AG04450 (cell line): ENCODE data around the gene SAT1. TPM values are rescaled to one million over a fixed set of nuclear protein-coding genes. Genes with fewer than 3 reads are reported as not detected.

ENCODE experiments used
- CTCF ChIA-PET: fragments of 300-600, 350-600 bp; formaldehyde crosslinking; extraction: SDS; loops from one replicate; lab custom pipeline; 2022; ENCODE audit warnings: antibody characterized with exemption, inconsistent platforms; lab: Charles Lee
- POLR2A ChIA-PET: fragments of 350-600 bp; formaldehyde crosslinking; extraction: SDS; loops from one replicate; lab custom pipeline; 2021; ENCODE audit warnings: antibody characterized with exemption, inconsistent platforms; lab: Yijun Ruan, JAX
- DNase-seq: peaks from one replicate; pipeline ENCODE4 v3.0.0-alpha.2; 2011; ENCODE audit warnings: low read depth, low spot score
- H3K27ac ChIP-seq: one replicate; pipeline ENCODE4 v1.5.1; 2012; ENCODE audit warnings: low read depth, low read length, control low read depth
- H3K27me3 ChIP-seq: one replicate; pipeline ENCODE4 v1.6.0; 2012; ENCODE audit warnings: low read length; ENCODE audit not compliant: control insufficient read depth, insufficient read depth
- H3K4me3 ChIP-seq: 2 replicates; pipeline ENCODE4 v1.5.1; 2011; ENCODE audit warnings: mild to moderate bottlenecking, low read depth, low read length, control low read depth
- H3K9me3 ChIP-seq: 2 replicates; pipeline ENCODE4 v1.5.1; 2012; ENCODE audit warnings: low read length; ENCODE audit not compliant: control insufficient read depth, insufficient read depth
- CTCF ChIP-seq: IDR thresholded peaks from 2 replicates; pipeline ENCODE4 v1.5.1; 2011; ENCODE audit warnings: low read depth, low read length, control low read depth, inconsistent platforms
- polyA plus RNA-seq: library from polyadenylated mRNA; depleted of rRNA; stranded (reverse); fragments of >200 nt; gene quantifications from 2 replicates; pipeline ENCODE4 v1.2.3, GENCODE V29; 2011

The SAT1 gene
- polyA plus RNA-seq, 1 experiment: 202 TPM

GRCh38 chrX:23816179-23816578 is 33.2 kb downstream of the SAT1 start:
- POLR2A ChIA-PET: no interaction called here
- H3K4me3 ChIP-seq: no peak overlapping the region
- CTCF ChIA-PET: no interaction called here

GRCh38 chrX:23817979-23818336 is 35.0 kb downstream of the SAT1 start:
- Histone ChIP-seq H3K27me3 (no peaks in the 10 kb centered on the region), H3K9me3 (no peaks in the 10 kb centered on the region), H3K27ac (no peak overlapping the region), H3K4me3 (no peak overlapping the region)
- no peak for DNase-seq
- POLR2A ChIA-PET: no interaction called here
- no peak for TF ChIP-seq CTCF
- CTCF ChIA-PET: no interaction called here

More at GRCh38 chrX:23816179-23816578, 33.2 kb downstream of the SAT1 start:
- no peaks in the 10 kb centered on the region for H3K27me3 ChIP-seq
- no peak overlapping the region for H3K27ac ChIP-seq
- DNase-seq: no peak
- no peak for TF ChIP-seq CTCF
- H3K9me3 ChIP-seq: no peaks in the 10 kb centered on the region

DNA sequence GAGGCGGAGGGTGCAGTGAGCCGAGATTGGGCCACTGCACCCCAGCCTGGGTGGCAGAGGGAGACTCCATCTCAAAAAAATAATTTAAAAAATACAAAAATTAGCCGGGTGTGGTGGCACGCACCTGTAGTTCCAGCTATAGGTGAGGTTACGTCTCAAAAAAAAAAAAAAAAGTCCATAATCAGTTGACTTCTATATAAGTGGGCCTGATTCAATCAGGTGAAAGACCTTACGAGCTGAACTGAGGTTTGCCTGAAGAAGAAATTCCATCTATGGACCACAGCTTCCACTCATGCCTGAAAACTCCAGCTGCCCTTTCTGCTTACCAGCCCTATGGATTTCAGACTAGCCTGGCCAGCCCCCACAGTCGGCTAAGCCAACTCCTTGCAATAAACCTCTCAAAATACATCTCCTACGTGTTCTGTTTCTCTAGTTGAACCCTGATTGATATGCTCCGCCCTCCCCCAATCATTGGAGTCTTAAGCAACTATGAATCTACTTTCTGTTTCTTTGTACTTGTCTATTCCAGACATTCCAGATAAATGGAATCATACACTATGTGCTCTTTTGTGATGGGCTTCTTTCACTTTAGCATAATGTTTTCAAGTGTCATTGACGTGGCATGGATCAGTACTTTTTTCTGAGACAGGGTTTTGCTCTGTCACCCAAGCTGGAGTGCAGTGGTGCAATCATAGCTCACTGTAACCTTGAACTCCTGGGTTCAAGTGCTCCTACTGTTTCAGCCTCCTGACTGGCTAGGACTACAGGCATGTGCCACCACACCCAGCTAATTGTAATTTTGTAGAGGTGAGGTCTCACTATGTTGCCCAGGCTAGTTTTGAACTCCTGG is 36.6 kb downstream of the SAT1 start:
- no peaks in the 10 kb centered on the region for H3K9me3 ChIP-seq
- no peak overlapping the region for H3K27ac ChIP-seq
- no peak for DNase-seq
- no peaks in the 10 kb centered on the region for H3K27me3 ChIP-seq
- ChIA-PET CTCF (interaction anchor here (1.7 kb wide), 1 partner anchor 82 kb away, joined by 3 read pairs; no protein-coding TSS in a partner anchor), POLR2A (interaction anchor here (0.8 to 0.9 kb wide), 2 partner anchors 37 to 82 kb away, joined by 3 to 4 read pairs; partner anchors contain the start of gene SAT1)
- no peak for TF ChIP-seq CTCF
- H3K4me3 ChIP-seq: no peak overlapping the region

DNA sequence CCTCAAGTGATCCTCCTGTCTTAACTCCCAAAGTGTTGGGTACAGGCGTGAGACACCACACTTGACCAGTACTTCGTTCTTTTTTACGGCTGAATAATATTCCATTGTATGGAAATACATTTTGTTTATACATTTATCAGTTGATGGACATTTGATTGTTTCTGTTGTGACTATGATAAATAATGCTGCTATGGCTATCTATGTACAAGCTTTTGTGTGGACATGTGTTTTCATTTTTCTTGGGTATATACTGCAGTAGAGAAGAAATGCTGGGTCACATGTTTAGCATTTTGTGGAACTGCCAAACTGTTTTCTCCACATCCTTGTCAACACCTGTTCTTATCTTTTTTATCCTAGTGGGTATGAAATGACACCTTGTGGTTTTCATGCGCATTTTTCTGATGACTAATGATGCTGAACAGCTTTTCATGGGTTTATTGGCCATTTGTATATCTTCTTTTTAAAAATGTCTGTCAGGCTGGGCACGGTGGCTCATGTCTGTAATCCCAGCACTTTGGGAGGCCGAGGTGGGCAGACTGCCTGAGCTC is 37.3 kb downstream of the SAT1 start:
- H3K9me3 ChIP-seq: no peaks in the 10 kb centered on the region
- DNase-seq: no peak
- ChIA-PET CTCF (interaction anchor here (1.7 kb wide), 1 partner anchor 81 kb away, joined by 3 read pairs; no protein-coding TSS in a partner anchor), POLR2A (interaction anchor here (0.8 to 0.9 kb wide), 2 partner anchors 37 to 81 kb away, joined by 3 to 4 read pairs; partner anchors contain the start of gene SAT1)
- no peak overlapping the region for H3K27ac ChIP-seq
- H3K4me3 ChIP-seq: no peak overlapping the region
- H3K27me3 ChIP-seq: no peaks in the 10 kb centered on the region
- TF ChIP-seq CTCF: no peak

- Histone ChIP-seq H3K27me3 (no peaks in the 10 kb centered on the region), H3K4me3 (no peak overlapping the region), H3K9me3 (no peaks in the 10 kb centered on the region), H3K27ac (no peak overlapping the region)
- ChIA-PET CTCF (no interaction called here), POLR2A (interaction anchor here (0.6 kb wide), 1 partner anchor 14 kb away, joined by 3 read pairs; no protein-coding TSS in a partner anchor)
- DNase-seq: no peak
- TF ChIP-seq CTCF: no peak
Measured at GRCh38 chrX:23821847-23822246, 38.9 kb downstream of the SAT1 start.
